ENCODE measurements around the gene ATP10B.
"Not testable (repeated sequence)": the region's sequence is repeated elsewhere in the genome, so short reads cannot be mapped to it uniquely, and the experiment has no call there.

The ATP10B gene

DNA sequence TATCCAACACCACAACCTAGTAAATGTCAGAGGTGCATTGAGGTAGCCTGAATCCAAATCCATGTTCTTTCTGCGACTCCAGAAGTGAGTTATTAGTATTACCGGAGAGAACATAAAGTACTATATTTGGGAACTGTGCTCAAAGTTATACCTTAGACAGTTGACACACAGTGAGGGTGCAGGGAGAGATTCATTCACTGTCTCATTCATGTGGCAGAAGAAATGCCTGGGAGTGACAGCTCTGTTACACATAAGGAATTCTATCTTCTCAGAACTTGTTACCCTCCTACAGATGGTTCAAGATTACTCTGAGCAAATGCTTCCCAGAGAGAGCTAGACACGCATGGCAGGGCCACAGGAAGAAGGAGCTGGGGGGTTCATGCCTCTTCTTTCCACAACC lies 103.0 kb downstream of the ATP10B start:
- no peak for FAIRE-seq

DNA sequence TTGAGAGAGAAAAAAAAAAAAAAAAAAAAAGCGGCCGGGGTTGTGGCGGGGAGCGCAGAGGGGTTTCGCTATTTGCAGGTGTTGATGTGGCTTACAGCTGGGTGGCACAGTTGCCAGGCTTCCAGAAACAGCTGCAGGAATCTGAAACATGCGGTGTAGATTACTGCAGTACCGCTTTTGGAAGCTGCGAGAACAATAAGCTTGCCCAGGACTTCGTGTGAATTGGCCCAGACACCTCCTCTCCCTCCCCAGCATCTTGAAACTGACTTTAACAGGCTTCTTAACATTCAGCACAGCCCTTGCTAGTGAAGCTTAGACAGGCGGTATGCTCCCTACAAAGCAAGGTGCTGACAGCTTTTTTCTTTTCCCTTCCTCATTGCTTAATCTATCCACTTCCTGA lies 104.0 kb downstream of the ATP10B start:
- no peak for FAIRE-seq

DNA sequence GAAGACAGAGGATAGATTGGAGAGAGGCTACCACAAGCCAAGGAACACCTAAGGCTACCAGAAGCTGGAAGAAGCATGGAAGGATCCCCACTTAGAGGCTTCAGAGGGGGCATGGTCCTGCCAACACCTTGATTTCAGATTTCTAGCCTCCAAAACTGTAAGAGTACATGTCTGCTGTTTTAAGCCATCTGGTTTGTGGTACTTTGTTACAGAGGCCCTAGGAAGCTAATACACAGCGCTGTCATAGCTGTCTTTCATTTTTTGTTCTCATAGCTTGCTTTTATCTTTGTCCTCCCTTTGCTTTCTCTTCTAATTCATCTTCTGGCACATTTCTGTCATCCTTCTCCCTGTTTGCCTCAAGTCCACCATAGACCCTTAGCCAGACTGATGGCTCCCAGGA lies 104.5 kb downstream of the ATP10B start:
- no peak for FAIRE-seq

DNA sequence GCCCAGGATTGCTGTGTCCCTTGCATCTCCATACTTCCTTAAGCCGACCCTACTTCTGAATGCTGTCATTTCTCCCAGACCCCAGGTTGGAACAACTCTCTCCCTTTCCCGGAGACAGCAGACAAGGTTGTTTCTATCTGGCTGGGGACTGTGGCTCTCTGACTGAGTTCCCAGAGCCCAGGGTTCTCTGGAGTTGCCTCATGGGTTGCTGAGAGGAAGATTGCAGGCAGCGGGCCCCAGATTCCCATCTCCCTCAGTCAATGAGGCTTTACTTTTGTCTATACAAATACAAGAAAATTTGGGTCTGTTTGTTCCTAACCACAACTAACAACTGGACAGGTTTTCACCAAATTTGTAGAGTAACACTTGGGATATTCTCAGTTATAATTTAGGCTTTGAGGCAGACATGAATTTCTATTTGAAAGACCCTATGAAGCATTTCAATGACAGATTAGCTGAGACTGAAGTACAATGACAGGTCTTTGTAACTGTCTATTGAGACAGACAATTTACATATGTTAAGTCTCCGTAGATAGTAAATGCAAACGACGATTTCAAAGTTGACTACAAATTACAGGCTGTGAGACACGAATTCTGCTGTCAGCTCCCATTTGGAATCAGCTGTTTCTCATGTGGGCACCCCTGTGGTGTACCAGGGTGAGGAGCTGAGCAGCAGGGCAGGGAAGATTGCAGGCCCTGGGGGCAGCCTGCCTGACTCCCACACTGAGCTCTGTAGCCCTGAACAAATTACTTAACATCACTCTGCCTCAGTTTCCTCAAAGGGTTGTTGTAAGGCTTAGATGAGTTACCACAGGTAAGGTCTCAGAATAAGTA lies 107.5 kb downstream of the ATP10B start:
- no peak for FAIRE-seq

DNA sequence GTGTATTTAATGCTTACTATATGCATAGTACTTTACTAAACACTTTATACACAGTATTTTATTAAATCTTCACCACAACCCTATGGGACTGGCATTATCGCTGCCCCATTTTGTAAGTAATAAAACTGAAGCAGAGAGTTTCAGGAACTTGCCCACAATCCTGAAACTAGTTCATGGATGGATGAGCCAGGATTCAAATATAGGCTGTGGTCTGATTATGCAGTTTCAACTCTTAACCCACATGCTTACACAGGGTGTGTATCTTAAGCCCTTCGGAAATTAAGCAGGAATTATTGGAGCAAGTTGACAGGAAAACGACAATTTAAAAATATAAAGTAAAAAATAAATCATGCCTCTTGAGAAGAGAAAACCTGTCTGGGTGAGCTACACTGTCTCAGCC lies 109.0 kb downstream of the ATP10B start:
- no peak for FAIRE-seq

DNA sequence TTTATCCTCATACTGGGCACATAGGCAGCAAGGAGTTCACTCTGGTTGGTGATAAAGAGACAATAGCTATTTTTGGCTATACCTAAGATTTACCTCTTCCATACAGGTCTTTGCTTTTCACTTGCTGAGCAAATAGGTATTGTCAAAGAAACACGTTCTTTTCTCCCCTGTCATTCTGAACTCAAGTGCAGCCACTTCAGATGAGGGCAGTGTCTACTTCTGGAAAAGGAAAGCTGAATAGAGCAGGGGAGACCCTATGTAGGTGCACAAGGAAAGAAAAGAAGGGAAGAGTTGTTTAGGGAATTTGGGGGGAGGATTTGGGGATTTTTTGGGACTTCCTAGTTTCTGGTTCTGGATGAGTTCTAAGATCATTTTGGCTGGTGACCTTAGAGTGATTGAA lies 109.6 kb downstream of the ATP10B start:
- no peak for FAIRE-seq

DNA sequence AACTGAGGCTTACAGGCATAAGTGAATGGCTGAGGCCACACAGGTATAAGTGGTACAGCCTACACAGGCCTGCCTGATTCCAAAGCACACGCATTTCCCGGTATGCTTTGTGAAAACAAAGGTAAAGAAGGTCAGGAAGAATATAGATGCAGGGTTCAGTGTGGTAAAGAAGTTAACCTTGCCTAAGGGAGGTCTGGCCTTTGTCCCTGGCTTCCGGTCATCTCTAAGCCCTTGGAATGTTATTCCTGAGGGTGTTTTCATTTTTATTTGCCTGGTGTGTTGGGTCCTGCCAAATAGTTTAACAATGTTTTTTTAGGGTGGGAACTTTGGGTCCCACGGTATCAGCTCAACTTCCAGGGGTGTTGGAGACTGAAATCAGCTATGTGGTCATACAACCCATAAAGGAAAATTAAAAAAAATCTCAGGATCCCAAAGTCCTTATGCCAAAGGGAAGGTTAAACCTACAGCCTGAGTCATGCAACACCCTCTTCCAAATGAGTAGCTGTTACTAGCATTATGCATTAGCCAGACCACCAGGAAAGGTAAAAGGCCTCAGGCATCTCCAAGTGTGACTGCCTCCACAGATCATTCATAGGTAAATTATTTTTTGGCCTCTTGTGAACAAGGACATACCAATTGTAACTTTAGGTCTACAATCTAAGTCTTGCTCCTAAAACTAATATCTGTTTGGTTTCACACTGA lies 124.6 kb downstream of the ATP10B start:
- FAIRE-seq, result no peak

DNA sequence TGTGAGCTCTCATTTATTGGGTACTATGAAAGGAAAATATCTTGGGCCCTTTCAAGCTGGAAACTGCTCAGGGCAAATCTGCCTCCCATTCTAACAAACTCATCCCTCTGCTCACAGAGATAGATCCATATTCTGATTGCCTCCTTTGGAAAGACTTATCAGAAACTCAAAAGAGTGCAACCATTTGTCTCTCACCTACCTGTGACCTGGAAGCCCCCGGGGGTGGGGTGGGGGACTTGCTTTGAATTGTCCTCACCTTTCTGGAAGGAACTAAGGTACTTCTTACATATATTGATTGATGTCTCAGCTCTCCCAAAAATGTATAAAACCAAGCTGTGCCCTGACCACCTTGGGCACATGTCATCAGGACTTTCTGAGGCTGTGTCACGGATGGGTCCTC lies 125.3 kb downstream of the ATP10B start:
- FAIRE-seq, result no peak

DNA sequence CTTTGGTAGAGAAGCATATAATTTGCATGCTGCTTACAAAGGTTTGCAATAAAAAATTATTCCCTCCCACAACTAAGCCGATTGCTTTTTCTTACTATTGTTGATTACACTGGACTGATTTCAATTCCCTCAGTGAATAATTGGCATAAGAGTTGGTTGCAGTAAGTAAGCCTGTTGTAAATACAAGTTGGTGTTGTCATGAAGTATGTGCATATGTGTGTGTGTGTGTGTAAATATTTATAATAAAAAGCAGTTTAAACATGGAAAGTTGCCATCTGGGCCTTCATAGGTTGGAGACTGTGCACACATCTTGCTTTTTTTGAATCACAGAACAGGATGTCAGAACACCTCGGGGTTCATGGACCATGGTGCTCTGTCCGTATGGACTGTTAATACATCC lies 131.2 kb downstream of the ATP10B start:
- no peak for FAIRE-seq

DNA sequence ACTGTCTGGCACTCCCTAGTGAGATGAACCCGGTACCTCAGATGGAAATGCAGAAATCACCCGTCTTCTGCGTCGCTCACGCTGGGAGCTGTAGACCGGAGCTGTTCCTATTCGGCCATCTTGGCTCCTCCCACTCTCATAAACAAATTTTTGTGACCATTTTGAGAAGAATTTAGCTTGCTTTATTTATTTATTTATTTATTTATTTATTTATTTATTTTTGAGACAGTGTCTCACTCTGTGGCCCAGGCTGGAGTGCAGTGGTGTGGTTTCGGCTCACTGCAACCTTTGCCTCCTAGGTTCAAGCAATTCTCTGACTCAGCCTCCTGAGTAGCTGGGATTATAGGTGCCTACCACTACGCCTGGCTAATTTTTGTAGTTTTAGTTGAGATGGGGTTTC lies 136.5 kb downstream of the ATP10B start:
- not testable (repeated sequence) for FAIRE-seq

DNA sequence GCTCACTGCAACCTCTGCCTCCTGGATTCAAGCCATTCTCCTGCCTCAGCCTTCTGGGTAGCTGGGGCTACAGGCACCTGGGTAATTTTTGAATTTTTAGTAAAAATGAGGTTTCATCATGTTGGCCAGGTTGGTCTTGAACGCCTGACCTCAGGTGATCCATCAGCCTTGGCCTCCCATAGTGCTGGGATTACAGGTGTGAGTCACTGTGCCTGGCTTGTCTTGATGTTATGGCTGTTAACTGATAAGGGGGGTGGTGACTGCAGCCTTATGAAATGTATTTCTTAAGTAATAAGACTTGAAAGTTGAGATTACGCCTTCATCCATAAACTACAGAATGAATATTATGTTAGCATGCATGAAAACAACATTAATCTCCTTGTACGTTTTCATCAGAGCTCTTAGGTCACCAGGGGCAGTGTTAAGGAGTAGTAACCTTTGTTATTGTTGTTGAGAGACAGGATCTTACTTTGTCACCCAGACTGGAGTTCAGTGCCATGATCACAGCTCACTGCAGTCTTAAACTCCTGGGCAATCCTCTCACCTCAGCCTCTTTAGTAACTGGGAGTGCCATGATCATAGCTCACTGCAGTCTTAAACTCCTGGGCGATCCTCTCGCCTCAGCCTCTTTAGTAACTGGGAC lies 148.3 kb downstream of the ATP10B start:
- FAIRE-seq, result no peak

DNA sequence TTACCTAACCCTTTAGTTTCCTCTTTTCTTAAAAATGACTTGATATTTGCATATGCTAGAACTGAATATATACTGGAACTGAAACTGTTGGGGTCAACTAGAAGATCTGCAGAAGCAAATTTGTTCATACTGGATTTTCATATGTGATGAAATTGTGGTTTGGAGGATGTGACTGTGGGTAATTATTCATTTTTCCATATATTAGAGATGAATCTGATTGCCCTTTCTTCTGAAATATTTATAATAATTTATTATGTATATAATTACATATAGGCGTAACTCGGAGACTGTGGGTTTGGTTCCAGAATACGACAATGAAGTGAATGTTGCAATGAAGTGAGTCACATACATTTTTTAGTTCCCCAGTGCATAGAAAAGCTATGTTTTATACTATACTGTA lies 149.1 kb downstream of the ATP10B start:
- no peak for FAIRE-seq

DNA sequence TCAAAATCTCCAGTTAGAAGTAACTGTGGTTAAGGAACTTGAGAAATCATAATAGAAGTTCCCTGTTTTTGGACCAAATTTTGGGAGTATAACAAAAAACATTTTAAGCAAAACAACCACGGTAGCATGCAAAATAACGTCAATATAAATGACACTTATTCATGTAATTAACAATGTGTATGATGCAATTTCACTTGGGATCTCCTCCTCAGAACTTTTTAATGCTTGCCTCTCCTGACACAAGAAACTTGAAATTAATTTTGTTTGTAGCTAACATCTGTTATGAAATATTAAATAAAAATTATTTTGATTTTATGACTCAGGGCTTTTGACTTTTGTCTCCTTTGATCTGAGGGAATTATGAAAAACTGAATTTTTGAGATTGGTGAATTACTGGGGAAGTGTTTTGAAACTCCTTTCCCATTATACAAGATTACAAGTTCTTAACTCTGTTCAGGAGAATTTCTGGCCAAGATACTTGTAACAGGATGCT lies 149.7 kb downstream of the ATP10B start:
- no peak for FAIRE-seq

DNA sequence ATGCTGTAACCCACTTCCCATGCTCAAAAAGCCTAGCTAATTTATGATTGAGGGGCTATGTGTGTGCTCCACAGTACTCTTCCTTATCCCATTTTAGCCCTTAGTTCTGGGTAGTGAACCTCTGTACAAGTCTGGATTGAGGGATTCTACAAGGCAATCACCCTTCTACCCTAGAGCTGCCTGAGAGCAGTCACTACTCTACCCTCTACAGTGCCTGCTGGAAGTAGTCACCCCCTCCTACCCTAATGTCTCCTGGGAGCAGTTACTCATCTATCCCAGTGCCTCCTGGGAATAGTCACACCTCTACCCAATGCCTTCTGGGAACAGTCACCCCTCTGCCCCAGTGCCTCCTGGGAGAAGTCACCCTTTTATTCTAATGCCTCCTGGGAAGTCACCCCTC lies 150.6 kb downstream of the ATP10B start:
- FAIRE-seq, result no peak

DNA sequence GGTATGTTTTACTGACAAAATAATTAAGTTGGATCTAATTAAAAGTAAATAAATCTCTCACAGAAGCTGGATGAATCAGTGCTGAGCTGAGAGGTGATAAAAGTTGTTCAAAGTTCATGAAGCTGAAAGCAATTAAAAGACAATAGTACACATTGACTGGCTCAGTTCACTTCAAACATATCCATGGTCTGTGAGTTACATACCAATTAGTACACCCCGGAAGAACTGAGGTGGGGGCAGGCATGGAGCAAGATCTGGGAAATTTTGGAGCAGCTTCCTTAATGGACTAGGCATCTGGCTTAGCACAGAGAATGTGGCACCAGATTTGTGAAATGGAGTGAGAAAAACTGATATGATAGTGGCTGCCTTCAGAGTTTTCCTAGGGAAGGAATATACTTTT lies 152.7 kb downstream of the ATP10B start:
- no peak for FAIRE-seq

DNA sequence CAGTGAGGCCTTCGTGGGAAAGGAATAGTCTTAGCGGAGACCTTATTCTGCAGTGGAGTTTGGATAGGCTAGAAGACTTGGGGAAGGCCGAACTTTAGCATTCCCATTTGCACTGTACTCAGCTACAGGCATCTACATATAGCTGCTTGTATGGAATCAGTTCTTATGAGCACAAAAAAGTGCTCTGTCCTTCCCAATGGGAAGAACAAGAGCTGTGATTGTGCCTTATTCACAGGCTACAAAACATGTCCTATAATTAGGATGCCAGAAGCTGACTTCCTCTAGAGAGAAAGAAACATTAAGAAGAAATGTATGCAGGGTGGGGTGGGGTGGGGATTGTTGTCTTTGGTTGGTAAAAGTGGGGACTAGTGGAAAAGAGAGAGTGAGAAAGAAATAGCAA lies 154.7 kb downstream of the ATP10B start:
- FAIRE-seq, result no peak

DNA sequence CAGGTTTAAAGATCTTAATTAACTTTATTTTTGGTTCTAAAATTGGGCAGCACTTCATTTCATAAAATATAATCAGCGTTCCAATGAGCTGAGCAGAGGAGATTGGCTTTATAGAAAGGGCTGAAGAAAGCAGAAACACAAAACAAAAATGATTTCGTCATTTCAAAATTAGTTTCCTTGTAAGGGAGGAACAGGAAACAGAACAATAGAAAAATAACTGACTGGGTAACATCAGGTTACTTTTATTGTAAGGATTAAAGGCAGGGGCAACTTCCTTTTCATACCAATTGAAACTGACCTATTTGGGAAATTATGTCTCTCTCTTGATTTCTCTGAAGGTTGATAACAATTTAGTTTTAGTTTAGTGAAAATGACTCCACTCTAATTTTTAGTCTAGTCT lies 157.1 kb downstream of the ATP10B start:
- no peak for FAIRE-seq

DNA sequence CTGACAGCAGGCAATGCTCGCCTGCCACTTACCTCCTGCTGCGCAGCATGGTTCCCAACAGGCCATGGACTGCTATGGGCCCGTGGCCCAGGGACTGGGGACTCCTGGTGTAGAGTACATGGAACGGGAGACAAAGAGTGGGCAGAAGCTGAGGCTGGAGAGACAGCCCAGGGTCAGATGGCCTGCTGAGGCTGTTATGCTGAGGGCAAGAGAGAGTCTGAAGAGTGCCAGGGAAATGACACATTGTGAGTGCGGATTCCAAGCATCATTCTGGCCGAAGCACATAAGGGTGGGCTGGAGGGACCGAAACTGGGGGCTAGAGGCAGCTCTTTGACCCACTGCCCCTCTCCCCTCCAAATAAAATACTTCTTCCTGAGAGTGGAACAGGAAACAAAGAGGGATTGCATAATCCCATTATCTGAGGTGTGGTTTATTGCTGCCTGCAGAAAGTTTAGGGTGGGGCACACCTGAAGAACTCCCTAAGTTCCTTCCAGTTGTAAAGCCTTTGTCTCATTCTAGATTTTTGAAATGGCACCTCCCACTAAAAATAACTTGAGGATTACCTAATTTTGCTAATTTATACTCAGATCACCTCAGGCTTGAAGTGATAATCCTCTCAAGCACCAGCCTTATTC lies 158.1 kb downstream of the ATP10B start:
- no peak for FAIRE-seq

DNA sequence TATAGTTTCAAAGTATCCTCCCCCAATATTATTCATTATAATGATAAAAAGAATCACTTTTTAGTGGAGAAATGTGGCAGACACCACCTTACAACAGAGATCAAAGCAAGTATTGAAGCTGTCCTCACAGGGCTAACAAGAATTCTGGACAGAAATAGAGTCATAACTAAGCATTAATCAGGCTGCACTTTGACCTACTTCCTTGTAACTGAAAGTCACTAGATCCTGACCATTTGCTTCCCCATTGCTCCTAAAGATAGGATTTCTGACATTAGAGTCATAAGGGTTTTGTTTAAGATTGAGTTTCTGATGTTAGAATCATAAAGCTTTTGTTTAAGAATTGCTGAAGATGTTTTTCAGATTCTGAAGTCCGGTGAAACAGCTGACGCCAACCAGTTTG lies 159.7 kb downstream of the ATP10B start:
- no peak for FAIRE-seq

DNA sequence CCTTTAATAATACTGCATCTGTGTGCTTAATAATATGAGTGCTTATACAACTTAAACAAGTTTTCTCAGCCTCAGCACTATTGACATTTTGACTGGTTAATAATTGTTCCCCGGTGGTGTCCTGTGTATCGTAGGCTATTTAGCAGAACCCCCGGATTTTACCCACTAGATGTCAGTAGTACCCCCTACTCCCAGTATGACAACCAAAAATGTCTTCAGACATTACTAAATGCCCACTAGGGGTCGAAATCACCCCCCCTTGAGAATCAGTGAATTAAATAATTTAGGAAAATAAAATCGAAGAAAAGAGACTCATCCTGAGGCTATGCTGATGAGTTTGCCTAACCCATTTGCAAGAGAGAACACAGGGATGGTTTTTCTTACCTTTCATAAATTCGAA lies 166.3 kb downstream of the ATP10B start:
- no peak for FAIRE-seq

DNA sequence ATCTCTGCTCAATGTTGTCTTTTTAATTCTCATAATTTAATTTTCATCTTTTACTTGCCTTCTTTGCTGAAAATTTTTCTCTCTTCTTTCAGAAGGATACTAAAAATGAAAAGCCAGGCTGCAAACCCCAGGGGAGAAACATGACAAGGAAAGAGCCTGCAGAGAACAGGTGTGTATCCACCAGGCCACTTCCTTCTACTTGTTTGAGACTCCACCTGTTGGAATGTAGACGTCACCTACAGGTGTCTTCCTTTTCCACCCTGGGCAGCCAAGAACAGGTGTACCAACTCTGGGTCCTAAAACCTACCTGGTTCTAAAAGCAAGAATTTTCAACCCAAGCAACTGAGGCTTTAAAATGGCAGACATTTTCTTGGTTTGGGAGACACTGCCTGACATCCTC lies 166.8 kb downstream of the ATP10B start:
- no peak for FAIRE-seq

DNA sequence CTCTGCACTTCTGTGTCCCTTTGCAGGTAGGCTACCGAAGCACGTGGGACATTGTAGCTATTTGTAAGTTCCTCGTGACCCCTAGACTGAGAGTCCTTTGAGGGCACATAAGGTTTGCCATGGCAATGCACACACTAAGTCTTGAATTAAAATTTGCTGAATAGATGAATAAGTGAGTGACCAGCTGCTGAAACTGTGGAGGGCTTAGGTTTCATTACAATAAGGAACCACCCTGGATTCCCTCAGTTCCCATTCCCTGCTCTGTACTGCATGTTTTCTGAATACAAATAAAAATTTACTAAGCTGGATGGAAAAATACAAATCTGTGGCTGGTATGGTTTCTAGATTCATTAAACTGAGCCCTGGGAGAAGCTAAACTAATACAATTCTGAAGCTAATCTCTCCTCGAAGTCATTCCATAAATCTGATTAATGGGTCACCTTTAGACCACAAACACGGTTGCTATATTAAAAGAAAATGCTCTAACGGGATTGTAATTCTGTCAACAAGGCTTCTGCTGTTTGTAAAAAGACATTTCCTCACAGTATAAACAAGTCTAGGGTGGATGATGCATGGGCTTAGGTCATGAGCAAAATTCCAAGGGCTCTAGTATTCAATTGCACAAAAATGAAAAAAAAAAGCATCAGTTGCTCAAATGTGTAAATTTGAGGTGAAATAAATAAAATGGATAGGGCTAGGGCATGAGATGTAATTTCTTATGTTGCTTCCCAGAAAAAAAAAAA lies 172.3 kb downstream of the ATP10B start:
- FAIRE-seq, result no peak

DNA sequence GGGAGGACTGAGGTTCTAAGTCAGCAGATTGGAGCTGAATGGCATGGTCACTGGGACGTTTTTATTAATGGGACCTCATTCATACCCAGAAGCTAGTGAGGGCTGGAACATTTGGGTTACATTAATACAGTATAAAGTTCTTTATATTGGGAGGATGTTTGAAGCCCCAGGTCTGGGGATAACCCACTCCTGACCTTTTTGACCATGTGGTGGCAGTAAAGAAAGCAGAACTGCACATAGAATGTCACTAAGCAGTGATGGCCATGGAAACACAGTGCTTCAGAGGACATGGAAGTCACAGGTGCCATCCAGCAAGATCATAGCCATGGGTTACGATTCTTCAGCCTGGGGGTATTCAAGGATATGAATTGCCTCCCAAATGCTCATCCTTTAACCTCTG lies 176.0 kb downstream of the ATP10B start:
- FAIRE-seq, result no peak

Data from TTC549 (cell line).